ENCODE measurements around the gene DEK.
A peak's percentile ranks its signal among the peaks of the same experiment; 100 is the strongest.
"Not testable (repeated sequence)": the region's sequence is repeated elsewhere in the genome, so short reads cannot be mapped to it uniquely, and the experiment has no call there.

DEK gene

DNA sequence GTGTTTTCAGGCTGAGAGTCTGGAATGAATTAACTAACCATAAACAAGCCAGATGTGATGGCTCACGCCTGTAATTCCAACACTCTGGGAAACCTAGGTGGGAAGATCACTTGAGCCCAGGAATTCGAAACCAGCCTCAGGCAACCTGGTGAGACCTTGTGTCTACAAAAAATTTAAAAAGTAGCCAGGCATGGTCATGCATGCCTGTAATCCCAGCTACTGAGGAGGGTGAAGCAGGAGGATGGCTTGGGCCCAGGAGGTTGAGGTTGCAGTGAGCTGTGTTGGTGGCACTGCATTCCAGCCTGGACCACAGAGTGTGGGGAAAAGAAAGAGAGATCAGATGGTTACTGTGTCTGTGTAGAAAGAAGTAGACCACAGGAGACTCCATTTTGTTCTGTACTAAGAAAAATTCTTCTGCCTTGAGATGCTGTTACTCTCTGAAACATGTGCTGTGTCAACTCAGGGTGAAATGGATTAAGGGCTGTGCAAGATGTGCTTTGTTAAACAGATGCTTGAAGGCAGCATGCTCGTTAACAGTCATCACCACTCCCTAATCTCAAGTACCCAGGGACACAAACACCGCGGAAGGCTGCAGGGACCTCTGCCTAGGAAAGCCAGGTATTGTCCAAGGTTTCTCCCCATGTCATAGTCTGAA, 37.8 kb downstream of the DEK start:
- DNase-seq (ENCODE audit: low spot score); in situ Hi-C loops (cut with MboI; ENCODE audit: low pct_unique_long_range_greater_than_20kb, low sequenced_read_pairs, unreplicated experiment): not testable (repeated sequence)

- in situ Hi-C loops (cut with MboI; ENCODE audit: low pct_unique_long_range_greater_than_20kb, low sequenced_read_pairs, unreplicated experiment): no loop called here
- DNase-seq (ENCODE audit: low spot score): no peak
- no peak for TF ChIP-seq CTCF (IDR thresholded peaks at IDR 0.05; ENCODE audit: extremely low read depth, insufficient read depth, missing control alignments)
Observed at GRCh38 chr6:18221288-18221615, 43.1 kb downstream of the DEK start.

GRCh38 chr6:18219591-18219990, 44.7 kb downstream of the DEK start:
- no peak for TF ChIP-seq CTCF (IDR thresholded peaks at IDR 0.05; ENCODE audit: extremely low read depth, insufficient read depth, missing control alignments)
- in situ Hi-C loops (cut with MboI; ENCODE audit: low pct_unique_long_range_greater_than_20kb, low sequenced_read_pairs, unreplicated experiment): no loop called here
- DNase-seq (ENCODE audit: low spot score): no peak

- TF ChIP-seq CTCF (IDR thresholded peaks at IDR 0.05; ENCODE audit: extremely low read depth, insufficient read depth, missing control alignments): no peak
- in situ Hi-C loops (cut with MboI; ENCODE audit: low pct_unique_long_range_greater_than_20kb, low sequenced_read_pairs, unreplicated experiment): no loop called here
- no peak for DNase-seq (ENCODE audit: low spot score)
Observed at GRCh38 chr6:18218233-18218632, 46.1 kb downstream of the DEK start.

DNA sequence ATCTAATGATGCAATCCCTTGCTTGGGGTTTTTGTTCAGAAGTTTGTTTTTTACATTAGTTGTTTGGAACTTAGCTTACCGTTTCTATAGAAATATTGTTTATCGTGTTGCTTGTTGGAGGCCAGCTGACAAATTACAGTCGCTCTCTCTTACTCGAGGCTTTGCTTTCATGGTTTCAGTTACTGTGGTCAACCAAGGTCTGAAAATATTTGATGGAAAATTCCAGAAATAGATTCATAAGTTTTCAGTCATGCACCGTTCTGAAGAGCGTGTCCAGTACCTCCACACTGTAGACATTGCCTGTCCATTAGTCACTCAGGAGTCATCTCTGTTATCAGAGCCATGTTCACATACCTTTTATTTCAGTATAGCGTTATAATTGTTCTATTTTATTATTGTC, 47.9 kb downstream of the DEK start:
- TF ChIP-seq CTCF (IDR thresholded peaks at IDR 0.05; ENCODE audit: extremely low read depth, insufficient read depth, missing control alignments): no peak
- in situ Hi-C loops (cut with MboI; ENCODE audit: low pct_unique_long_range_greater_than_20kb, low sequenced_read_pairs, unreplicated experiment): no loop called here
- no peak for DNase-seq (ENCODE audit: low spot score)

- no peak for DNase-seq (ENCODE audit: low spot score)
- TF ChIP-seq CTCF (IDR thresholded peaks at IDR 0.05; ENCODE audit: extremely low read depth, insufficient read depth, missing control alignments): no peak
- in situ Hi-C loops (cut with MboI; ENCODE audit: low pct_unique_long_range_greater_than_20kb, low sequenced_read_pairs, unreplicated experiment): no loop called here
Observed at GRCh38 chr6:18215436-18215835, 48.9 kb downstream of the DEK start.

GRCh38 chr6:18214003-18214402, 50.3 kb downstream of the DEK start:
- peak; percentile 35 for DNase-seq (ENCODE audit: low spot score)
- in situ Hi-C loops (cut with MboI; ENCODE audit: low pct_unique_long_range_greater_than_20kb, low sequenced_read_pairs, unreplicated experiment): no loop called here
- no peak for TF ChIP-seq CTCF (IDR thresholded peaks at IDR 0.05; ENCODE audit: extremely low read depth, insufficient read depth, missing control alignments)
